Neuron (in vitro differentiated cells): ENCODE measurements around the gene PROK1.

Experiments used
- H2AFZ ChIP-seq: one replicate; pipeline ENCODE4 v1.6.1; 2013; ENCODE audit warnings: low read depth, mild to moderate bottlenecking, inconsistent platforms, low read length, moderate library complexity
- H3K27me3 ChIP-seq: one replicate; pipeline ENCODE4 v1.6.1; 2013; ENCODE audit warnings: low read length; ENCODE audit not compliant: insufficient read depth
- H3K36me3 ChIP-seq: one replicate; pipeline ENCODE4 v1.6.1; 2013; ENCODE audit warnings: low read length; ENCODE audit not compliant: insufficient read depth
- H3K4me1 ChIP-seq: one replicate; pipeline ENCODE4 v1.6.1; 2013; ENCODE audit warnings: low read length; ENCODE audit not compliant: insufficient read depth
- H3K4me3 ChIP-seq: 2 replicates; pipeline ENCODE4 v1.5.1; 2013; ENCODE audit warnings: mild to moderate bottlenecking, low read length, moderate library complexity
- H3K9me3 ChIP-seq: one replicate; pipeline ENCODE4 v1.6.1; 2013; ENCODE audit warnings: low read length

PROK1 gene

DNA sequence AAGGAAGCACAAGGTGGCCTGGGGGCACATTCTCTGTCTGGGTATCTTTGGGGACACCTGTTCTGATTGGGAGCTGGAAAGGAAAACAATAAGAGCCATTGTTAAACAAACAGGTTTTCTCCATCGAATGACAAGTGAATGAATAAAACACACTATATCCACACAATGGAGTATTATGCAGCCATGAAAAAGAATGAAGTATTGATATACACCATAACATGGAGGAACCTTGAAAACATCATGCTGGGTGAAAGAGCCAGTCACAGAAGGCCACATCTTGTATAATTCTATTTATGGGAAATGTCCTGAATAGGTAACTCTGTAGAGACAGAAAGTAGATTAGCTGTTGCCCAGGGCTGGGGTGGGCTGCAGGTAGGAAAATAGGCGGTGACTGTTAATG is 11.1 kb downstream of the PROK1 start:
- Histone ChIP-seq H3K27me3 (peaks cover 16% of the 10 kb centered on the region), H3K4me1 (no peaks in the 10 kb centered on the region), H3K36me3 (no peaks in the 10 kb centered on the region), H2AFZ (no peak overlapping the region), H3K9me3 (no peaks in the 10 kb centered on the region), H3K4me3 (no peak overlapping the region)

DNA sequence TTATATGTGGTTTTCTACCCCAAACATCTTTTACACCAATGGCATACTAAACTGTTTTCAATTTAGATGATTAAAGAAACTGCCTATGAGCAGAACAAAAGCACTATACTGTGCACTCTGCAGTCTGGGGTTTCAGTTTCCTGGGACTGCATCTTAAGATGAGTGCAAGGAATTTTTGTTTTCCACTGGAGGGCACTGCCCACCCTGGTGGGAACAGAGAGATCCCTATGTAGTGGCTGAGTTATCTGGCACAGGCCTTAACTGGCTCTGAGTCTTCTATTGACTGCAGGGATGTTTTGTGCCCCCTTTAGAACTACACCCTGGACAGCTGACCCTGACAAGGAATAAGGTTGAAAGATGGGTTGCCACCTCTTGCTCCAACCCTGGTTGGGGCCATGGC is 12.0 kb downstream of the PROK1 start:
- H2AFZ ChIP-seq, result no peak overlapping the region
- H3K9me3 ChIP-seq, result no peaks in the 10 kb centered on the region
- H3K27me3 ChIP-seq, result peaks cover 15% of the 10 kb centered on the region
- no peak overlapping the region for H3K4me3 ChIP-seq
- no peaks in the 10 kb centered on the region for H3K4me1 ChIP-seq
- no peaks in the 10 kb centered on the region for H3K36me3 ChIP-seq

DNA sequence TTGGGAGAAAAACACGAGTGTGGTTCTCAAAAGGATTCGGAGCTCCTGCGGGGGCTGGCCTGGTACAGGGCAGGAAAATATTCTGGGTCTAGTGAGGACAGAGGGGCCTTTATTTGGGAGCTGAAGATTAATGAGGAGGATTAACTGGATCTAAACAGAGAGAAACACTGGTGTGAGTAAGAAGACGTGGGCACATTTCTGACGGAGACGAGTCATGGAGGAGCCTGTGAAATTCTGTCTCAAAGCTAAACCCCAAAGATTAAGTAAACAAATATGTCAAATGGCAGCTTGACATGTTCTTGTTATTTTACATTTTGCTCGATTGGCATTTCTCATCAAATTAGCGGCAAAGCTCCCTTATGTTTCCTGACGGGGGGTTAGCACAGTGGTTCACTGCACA is 12.8 kb downstream of the PROK1 start:
- peaks cover 16% of the 10 kb centered on the region for H3K27me3 ChIP-seq
- no peaks in the 10 kb centered on the region for H3K36me3 ChIP-seq
- no peak overlapping the region for H3K4me3 ChIP-seq
- no peak overlapping the region for H2AFZ ChIP-seq
- H3K9me3 ChIP-seq, result no peaks in the 10 kb centered on the region
- H3K4me1 ChIP-seq, result no peaks in the 10 kb centered on the region

DNA sequence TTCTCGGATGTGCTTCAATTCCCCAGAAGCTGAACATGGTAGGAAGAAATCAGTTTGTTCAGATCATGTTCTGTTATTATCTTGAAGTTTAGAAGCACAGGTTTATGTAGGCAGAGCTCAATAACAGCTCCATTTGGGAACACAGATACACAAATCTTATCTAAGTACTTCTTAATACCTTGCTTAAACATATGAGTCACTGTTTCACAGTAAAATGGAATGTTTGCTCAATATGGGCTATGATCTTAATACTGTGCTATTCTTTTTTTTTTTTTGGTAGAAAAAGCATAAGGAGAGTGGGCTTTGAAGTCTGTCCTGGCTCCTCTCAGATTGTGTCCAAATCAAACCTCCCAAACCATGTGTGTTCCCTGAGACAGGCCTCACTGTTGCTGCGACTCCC is 13.4 kb downstream of the PROK1 start:
- H3K4me3 ChIP-seq, result no peak overlapping the region
- no peak overlapping the region for H2AFZ ChIP-seq
- H3K27me3 ChIP-seq, result peaks cover 18% of the 10 kb centered on the region
- no peaks in the 10 kb centered on the region for H3K9me3 ChIP-seq
- H3K36me3 ChIP-seq, result no peaks in the 10 kb centered on the region
- no peaks in the 10 kb centered on the region for H3K4me1 ChIP-seq

DNA sequence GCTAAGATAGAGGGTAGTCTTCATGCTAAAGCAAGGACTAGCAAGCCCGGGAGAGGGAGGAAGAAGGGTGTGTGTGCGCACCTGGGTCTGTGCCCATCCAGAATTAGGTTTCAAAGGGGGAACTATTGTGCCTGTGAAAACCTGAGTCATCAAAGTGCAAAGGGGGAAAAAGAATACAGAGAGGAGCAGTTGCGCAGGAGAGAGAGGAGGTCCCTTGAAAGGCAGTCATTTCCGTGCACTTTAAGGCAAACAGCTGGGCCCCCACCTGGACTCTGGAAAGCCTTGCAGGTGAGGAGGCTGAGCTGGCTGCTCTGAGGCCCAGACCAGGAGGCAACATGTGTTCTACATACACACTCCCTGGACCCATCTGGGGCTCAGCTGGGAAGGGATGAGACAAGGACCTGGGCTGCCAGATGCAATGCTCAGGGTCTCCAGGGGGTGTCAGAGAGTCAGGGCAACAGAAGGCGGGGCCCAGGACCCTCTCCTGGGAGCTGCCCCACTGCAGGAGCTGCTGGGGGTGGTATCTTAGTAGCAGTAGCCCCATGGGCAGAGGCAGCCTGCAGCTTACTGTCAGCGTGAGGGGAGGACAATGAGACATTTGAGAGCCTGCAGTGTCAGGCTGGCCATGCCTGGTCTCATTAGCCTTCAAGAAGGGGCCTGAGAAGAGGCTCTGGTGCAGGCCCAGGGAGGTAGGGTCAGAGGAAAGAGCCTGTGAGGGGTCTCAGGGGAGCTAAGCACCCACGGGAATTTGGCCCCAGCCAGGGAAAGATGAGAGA is 14.3 kb downstream of the PROK1 start:
- no peak overlapping the region for H3K4me3 ChIP-seq
- peaks cover 18% of the 10 kb centered on the region for H3K27me3 ChIP-seq
- H3K9me3 ChIP-seq, result no peaks in the 10 kb centered on the region
- no peaks in the 10 kb centered on the region for H3K4me1 ChIP-seq
- H2AFZ ChIP-seq, result no peak overlapping the region
- H3K36me3 ChIP-seq, result no peaks in the 10 kb centered on the region

DNA sequence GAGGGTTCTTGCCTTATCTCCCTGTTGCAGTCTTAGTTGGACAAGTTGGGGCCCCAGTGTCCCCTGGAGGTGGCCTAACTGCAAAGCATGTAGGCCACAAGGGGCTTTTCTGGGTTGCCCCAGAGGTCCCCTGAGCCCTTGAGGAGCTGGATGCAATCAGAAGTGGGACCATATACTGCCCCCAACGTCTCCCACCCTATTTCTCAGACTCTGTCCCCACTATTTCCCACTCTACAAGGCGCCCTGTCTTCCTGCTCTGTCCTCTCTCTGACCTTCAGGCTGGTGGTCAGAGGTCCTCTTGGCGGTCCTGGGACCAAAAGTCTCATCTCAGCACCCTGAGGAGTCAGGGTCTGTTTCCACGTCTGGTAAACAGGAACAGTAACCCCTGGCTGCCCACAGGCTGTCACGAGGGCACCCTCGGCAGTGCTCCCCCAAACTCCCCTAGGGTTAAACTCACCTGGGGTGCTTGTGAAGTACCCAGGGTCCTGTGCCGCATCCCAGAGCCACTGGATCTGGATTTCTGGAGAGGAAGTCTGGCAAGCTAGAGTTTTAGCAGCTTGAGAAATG is 14.9 kb downstream of the PROK1 start:
- peaks cover 18% of the 10 kb centered on the region for H3K27me3 ChIP-seq
- no peaks in the 10 kb centered on the region for H3K4me1 ChIP-seq
- no peaks in the 10 kb centered on the region for H3K9me3 ChIP-seq

DNA sequence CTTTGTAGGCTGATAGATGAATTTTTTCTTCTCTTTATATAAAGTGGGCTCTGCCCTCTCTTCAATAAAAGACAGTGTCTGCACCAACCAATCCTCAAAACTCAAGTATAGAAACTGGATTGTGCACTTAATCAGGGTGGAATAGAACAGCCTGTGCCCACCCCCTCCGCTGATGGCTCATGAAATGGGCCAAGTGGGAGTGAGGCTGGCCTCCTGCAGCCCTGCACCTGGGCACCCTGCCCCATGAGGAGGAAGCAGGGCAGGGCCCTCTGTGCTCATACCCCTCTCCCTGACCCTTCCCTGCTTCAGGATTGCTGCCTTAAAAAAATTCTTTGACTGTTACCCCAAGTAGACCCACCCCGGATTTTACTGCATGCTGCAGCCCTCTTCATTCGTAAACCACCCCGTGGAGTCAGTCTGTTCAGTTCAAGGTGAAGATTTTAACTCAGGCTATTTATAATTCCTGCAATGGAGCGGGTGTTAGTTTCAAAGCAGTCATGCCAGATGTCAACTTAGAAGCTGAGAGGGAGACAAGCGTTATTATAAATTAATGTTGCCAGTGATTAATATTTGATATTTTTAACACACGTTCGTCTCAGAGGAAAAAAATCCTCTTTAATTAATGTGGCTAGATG is 15.8 kb downstream of the PROK1 start:
- H3K9me3 ChIP-seq, result no peaks in the 10 kb centered on the region
- H3K4me3 ChIP-seq, result no peak overlapping the region
- H3K4me1 ChIP-seq, result no peaks in the 10 kb centered on the region
- H2AFZ ChIP-seq, result no peak overlapping the region
- peaks cover 18% of the 10 kb centered on the region for H3K27me3 ChIP-seq
- no peaks in the 10 kb centered on the region for H3K36me3 ChIP-seq

More for the DNA sequence above, 14.9 kb downstream of the PROK1 start:
- Histone ChIP-seq H3K4me3 (no peak overlapping the region), H2AFZ (no peak overlapping the region), H3K36me3 (no peaks in the 10 kb centered on the region)

DNA sequence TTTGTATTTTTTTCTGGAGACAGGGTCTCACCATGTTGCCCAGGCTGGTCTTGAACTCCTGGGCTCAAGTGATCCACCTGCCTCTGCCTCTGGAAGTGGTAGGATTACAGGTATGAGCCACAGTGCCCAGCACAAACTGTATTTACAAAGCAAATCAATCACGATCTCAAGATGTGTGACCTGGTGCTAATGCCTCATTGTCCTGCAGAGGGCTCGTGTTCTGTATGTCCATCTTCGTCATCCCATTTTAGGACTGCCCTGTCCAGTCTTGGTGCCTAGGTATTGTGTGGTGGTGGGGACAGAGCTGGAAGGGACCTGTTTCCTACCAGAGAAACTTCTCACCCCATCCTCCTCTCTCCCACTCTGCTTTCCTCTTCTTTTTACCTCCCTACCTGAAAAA is 20.2 kb downstream of the PROK1 start:
- Histone ChIP-seq H3K4me3 (no peak overlapping the region), H2AFZ (no peak overlapping the region), H3K4me1 (no peaks in the 10 kb centered on the region)

DNA sequence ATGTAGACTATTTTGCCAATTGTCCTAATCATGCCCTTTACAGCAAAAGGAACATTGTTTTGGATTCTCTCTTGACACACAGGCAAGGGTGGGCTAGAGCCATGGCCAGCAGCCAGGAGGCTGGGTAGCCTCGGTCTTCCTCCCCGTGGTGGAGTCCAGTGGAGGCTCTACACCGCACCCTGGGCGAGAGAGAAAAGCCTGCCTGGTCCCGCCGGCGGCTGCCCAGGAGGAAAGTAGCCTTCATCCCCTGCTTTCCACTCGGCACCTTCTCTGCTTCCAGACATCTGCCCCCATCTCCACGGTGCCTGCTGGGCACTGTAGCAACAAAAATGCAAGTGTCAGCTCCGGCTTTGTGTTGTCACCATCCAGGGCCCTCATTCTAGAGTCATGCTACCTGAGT is 21.6 kb downstream of the PROK1 start:
- Histone ChIP-seq H3K27me3 (peaks cover 2% of the 10 kb centered on the region), H3K4me3 (no peak overlapping the region)

More for the DNA sequence above, 20.2 kb downstream of the PROK1 start:
- Histone ChIP-seq H3K36me3 (no peaks in the 10 kb centered on the region), H3K27me3 (peaks cover 7% of the 10 kb centered on the region), H3K9me3 (no peaks in the 10 kb centered on the region)

DNA sequence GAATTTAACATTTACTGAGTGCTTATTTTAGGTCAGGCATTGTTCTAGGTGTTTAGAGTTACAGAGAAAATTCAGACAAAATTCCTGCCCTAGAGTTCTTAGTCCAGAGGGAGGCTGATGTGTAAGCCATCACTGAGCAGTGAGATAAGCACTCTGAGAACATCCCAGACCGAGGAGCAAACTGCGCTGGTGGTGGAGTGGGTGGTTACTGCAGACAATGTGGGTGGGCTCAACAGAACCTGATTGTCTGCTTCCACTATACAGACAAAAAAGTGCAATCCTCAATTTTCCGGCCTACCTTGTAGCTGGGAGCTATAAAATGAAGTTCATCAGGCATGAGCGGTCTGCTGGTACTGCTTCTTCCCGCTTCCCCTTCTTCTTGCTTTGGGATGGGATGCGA is 23.5 kb downstream of the PROK1 start:
- H3K27me3 ChIP-seq, result no peaks in the 10 kb centered on the region
- no peak overlapping the region for H3K4me3 ChIP-seq
- no peaks in the 10 kb centered on the region for H3K9me3 ChIP-seq
- no peak overlapping the region for H2AFZ ChIP-seq
- no peaks in the 10 kb centered on the region for H3K36me3 ChIP-seq
- no peaks in the 10 kb centered on the region for H3K4me1 ChIP-seq

More for the DNA sequence above, 21.6 kb downstream of the PROK1 start:
- Histone ChIP-seq H3K4me1 (no peaks in the 10 kb centered on the region), H3K9me3 (no peaks in the 10 kb centered on the region), H2AFZ (no peak overlapping the region), H3K36me3 (no peaks in the 10 kb centered on the region)

DNA sequence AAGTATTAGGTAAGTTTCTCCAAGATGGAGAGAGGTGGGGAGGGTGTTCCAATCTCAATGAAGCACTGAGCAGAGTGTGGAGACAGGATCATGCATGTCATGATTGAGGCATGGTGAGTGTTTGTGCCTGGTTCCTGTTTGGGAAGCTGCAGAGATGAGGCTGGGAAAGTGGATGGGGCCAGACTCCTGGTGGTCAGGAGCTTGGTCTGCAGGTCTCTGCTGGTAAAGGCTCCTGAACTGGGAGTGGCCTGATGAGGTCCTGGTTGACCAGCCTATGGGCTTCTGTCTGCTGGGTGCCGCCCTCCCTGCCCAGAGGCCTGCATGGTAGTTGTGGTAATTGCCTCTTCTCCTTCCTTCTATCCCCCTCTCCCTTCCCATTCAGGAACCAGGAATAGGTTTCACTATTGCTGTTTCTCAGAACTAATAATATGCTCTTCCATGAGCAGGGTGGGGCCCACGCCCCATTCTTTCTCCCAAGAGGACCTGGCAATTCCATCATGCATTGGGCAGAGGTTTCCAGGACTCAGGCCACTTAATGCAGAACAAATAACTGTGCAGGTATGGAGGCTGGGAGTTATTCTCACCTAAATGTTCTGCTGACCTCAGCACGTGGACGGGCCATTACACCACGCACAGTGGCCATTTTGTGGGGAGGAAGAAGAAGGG is 24.5 kb downstream of the PROK1 start:
- H3K4me1 ChIP-seq, result no peaks in the 10 kb centered on the region
- no peak overlapping the region for H3K4me3 ChIP-seq

DNA sequence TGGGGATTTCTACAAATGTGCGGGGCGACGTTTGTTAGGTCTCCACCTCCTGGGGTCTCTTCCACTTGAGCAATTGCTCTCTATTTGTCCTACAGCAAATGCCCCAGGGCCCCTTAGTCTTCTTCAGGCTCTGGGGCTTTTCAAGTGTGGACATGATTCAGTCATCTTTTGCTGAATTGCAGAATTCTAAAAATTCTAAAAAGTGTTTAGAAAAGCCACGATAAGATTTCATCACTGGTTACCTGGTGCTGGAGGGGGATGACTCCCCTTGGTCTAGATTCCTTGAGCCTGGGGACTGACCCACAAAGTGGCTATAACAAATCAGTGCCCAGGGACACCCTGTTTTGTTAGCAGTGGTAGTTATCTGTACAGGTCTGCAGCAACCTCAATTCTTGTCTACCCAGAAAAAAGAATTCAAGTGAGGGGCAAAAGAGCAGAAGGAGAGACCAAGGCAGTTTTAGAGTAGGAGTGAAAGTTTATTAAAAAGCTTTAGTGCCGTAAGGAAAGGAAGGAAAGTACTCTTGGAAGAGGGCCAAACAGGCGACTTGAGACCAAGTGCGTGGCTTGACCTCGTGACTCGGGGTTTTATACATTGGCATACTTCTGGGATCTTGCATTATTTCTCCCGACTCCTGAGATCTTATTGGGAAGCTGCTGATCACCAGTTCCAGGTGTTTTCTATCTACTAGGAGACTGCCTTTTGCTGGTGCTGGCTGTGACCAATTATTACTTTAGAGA is 25.2 kb downstream of the PROK1 start:
- H3K4me3 ChIP-seq, result no peak overlapping the region
- H3K9me3 ChIP-seq, result no peaks in the 10 kb centered on the region
- H2AFZ ChIP-seq, result no peak overlapping the region
- no peaks in the 10 kb centered on the region for H3K36me3 ChIP-seq
- no peaks in the 10 kb centered on the region for H3K4me1 ChIP-seq
- H3K27me3 ChIP-seq, result no peaks in the 10 kb centered on the region

More for the DNA sequence above, 24.5 kb downstream of the PROK1 start:
- no peaks in the 10 kb centered on the region for H3K9me3 ChIP-seq
- no peaks in the 10 kb centered on the region for H3K36me3 ChIP-seq
- no peak overlapping the region for H2AFZ ChIP-seq
- no peaks in the 10 kb centered on the region for H3K27me3 ChIP-seq
